GM12891 (cell line): ENCODE data around the gene CCNI2. TPM values are rescaled to one million over a fixed set of nuclear protein-coding genes. Genes with fewer than 3 reads are reported as not detected.

ENCODE experiments used
- DNase-seq: peaks from one replicate; pipeline ENCODE4 v3.0.0; 2011; ENCODE audit warnings: low spot score; ENCODE audit not compliant: insufficient read length
- FAIRE-seq: peaks from 2 replicates; lab custom pipeline; 2011; peaks lifted over from hg19 to GRCh38; lab: Jason Lieb, UNC
- PAX5 ChIP-seq: IDR thresholded peaks from 2 replicates; pipeline ENCODE4 v1.6.1; 2011; ENCODE audit warnings: low read length, moderate library complexity, mild to moderate bottlenecking; ENCODE audit not compliant: insufficient read depth, severe bottlenecking
- POLR2A ChIP-seq: IDR thresholded peaks from 2 replicates; pipeline ENCODE4 v1.6.1; 2011; ENCODE audit warnings: low read depth, low read length, control low read depth
- POLR2AphosphoS5 ChIP-seq: IDR thresholded peaks from 2 replicates; pipeline ENCODE4 v1.6.1; 2011; ENCODE audit warnings: low read depth, low read length, control low read depth
- POU2F2 ChIP-seq: IDR thresholded peaks from 2 replicates; pipeline ENCODE4 v1.6.1; 2011; ENCODE audit warnings: low read depth, mild to moderate bottlenecking, control low read depth, low read length, moderate library complexity
- SPI1 ChIP-seq: IDR thresholded peaks from 2 replicates; pipeline ENCODE4 v1.6.1; 2011; ENCODE audit warnings: low read depth, low read length, control low read depth
- TAF1 ChIP-seq: IDR thresholded peaks from 2 replicates; pipeline ENCODE4 v1.6.1; 2011; ENCODE audit warnings: low read depth, low read length, control low read depth
- polyA plus RNA-seq: library from polyadenylated mRNA; unstranded; fragments of >200 nt; gene quantifications from one replicate; pipeline ENCODE4 v1.2.1, GENCODE V29; 2012; ENCODE audit warnings: low read depth, missing spikeins, inconsistent platforms; ENCODE audit not compliant: missing spikeins

Gene CCNI2
- polyA plus RNA-seq = 5.4 TPM

GRCh38 chr5:132746954-132747615 lies at the start of gene CCNI2:
TSS of gene CCNI2 (plus strand) at chr5:132747426. CDS start at chr5:132747496, 70 bp downstream.
- TF ChIP-seq SPI1 (no peak), POLR2A (no peak), POLR2AphosphoS5 (no peak), POU2F2 (no peak), PAX5 (no peak), TAF1 (no peak)
- DNase-seq (peak; percentile 48), FAIRE-seq (peak; percentile 71)

DNA sequence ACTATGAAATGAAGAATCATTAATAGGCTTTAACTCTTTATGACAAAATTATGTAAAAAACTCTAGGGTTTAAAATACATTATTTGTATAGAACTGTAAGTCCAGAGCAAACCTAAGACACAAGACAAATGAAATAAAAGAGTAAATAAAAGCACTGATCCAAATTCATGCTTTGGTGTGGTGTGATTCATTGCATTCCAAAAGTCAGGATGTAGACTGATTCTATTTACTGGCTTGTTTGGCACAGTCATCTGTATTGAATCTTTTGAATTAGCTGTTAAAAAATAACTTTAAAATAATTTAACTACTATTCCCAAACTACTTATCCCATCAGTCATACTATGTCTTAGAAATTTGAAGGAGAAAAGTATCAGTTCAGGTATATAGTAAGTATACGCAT lies 42.4 kb upstream of the CCNI2 start:
- no peak for FAIRE-seq
- no peak for DNase-seq
- TF ChIP-seq PAX5 = no peak
- TF ChIP-seq POLR2A = no peak
- TF ChIP-seq POU2F2 = no peak
- TF ChIP-seq SPI1 = no peak
- TF ChIP-seq POLR2AphosphoS5 = no peak
- TF ChIP-seq TAF1 = no peak

DNA sequence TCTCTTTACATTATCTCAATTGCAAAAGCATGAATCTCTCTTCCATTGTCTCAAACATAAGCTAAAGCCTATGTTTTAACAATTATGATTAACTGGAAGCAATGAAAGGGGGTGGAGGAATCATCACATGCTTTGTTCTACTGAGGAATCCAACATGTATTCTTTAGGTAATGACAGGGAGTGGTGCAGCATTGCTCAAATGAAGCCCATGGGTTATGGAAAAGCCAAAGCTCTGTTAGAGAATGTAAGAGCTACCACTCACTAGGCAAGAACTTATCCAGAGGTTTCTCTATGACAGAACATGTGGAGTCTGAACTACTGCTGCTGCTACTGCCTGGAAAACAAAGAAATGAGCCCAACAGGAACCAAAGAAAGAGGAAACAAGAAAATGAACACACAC lies 38.6 kb upstream of the CCNI2 start:
- FAIRE-seq (no peak), DNase-seq (no peak)
- TF ChIP-seq POLR2AphosphoS5 (no peak), POU2F2 (no peak), SPI1 (no peak), PAX5 (no peak), POLR2A (no peak)

GRCh38 chr5:132714456-132715307 lies 32.5 kb upstream of the CCNI2 start:
- no peak for TF ChIP-seq POLR2AphosphoS5
- TF ChIP-seq TAF1 = no peak
- TF ChIP-seq PAX5 = no peak
- TF ChIP-seq POU2F2 = no peak
- no peak for TF ChIP-seq SPI1
- no peak for TF ChIP-seq POLR2A
- FAIRE-seq = peak; percentile 71
- DNase-seq = no peak

DNA sequence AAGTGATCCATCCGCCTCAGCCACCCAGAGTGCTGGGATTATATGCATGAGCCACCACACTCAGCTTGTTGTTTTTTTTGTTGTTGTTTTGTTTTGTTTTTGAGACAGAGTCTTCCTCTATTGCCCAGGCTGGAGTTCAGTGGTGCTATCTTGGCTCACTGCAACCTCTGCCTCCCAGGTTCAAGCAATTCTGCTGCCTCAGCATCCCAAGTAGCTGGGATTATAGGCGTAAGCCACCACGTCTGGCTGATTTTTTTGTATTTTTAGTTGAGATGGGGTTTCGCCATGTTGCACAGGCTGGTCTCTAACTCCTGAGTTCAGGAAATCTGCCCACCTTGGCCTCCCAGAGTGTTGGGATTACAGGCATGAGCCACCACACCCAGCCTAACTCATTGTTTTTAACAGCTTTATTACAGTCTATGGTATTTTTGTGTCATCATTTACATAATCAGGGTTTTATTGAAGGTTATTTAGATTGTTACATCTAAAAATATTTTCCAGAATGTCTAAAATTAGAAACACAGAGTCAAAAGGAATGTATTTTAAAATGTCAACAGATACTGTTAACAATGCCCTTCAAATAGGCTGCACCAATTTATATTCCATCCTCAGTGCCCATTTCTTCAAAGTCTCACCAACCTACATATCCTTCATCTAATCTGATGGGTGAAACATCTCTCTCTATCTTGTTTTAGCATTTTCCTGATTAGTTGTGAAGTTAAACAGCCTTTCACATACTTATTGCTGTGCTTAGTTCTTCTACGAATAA lies 28.5 kb upstream of the CCNI2 start:
- DNase-seq (no peak), FAIRE-seq (no peak)
- TF ChIP-seq POU2F2 (no peak), POLR2AphosphoS5 (no peak), SPI1 (no peak)

- no peak for DNase-seq
- TF ChIP-seq POLR2AphosphoS5 (no peak), POU2F2 (no peak), TAF1 (no peak), SPI1 (no peak), PAX5 (no peak), POLR2A (no peak)
- FAIRE-seq = no peak
These were observed 21.5 kb upstream of the CCNI2 start for GRCh38 chr5:132725745-132726144.

GRCh38 chr5:132729896-132730295 lies 17.3 kb upstream of the CCNI2 start:
- FAIRE-seq (no peak), DNase-seq (no peak)
- TF ChIP-seq POLR2A (no peak), SPI1 (no peak)

DNA sequence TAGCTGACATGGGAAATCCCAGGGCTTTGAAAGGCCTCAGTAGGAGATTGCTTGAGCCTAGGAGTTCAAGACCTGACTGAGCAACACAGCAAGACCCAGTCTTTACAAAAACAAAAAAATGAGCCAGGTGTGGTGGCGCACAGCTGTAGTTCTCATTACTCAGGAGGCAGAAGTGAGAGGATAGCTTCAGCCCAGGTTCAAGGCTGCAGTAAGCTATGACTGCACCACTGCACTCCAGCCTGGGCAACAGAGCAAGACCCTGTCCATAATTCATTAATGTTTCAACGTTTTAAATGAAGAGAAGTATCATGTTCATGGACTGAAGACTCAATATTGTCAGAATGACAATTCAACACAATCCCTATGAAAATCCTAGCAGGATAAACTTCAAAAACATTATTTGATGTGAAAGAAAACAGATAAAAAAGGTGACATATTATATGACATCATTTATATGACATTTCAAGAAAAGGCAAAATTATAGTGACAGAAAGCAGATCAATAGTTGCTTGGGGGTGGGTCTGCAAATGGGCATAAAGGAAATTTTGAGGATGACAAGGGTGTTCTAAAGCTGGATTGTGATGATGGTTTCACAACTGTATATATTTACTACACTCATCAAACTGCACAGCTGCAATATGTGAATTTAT lies 13.6 kb upstream of the CCNI2 start:
- DNase-seq (no peak), FAIRE-seq (no peak)
- no peak for TF ChIP-seq PAX5
- TF ChIP-seq POU2F2 = no peak
- TF ChIP-seq SPI1 = no peak
- TF ChIP-seq TAF1 = no peak
- TF ChIP-seq POLR2A = no peak
- no peak for TF ChIP-seq POLR2AphosphoS5

DNA sequence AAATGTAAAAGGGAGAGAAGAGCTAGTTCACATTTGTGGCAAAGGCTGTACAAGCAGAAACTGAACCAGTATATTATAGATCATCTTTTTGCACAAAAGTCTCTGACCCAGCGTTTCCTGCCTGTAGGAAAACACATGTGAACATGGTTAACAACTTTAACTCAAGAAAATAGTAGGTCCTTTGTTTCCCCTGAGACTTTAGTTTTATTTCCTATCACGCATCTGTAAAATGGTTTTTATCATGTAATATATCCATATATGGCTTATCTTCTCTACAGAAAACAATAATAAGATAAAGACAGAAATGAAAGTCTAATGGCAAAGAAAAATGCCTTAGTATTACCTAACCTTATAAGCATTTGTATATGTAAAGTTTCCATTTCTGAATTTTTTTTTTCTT lies 12.5 kb upstream of the CCNI2 start:
- FAIRE-seq (no peak), DNase-seq (no peak)
- no peak for TF ChIP-seq TAF1
- no peak for TF ChIP-seq SPI1
- TF ChIP-seq PAX5 = no peak
- no peak for TF ChIP-seq POLR2A
- TF ChIP-seq POLR2AphosphoS5 = no peak
- TF ChIP-seq POU2F2 = no peak
